HepG2 (cell line): ENCODE measurements around the gene SLC25A45. TPM values are rescaled to one million over a fixed set of nuclear protein-coding genes. Genes with fewer than 3 reads are reported as not detected.

Source experiments
- ATAC-seq: fragments of 200-7000 bp; cut with Tn5 transposase; 3 replicates; pipeline ENCODE4 v1.9.1; 2020; ENCODE audit warnings: mild to moderate bottlenecking, moderate library complexity
- BruUV-seq: library from RNA; stranded (reverse); fragments of 400-500 nt; replicated peaks from 2 replicates; lab custom pipeline; 2021; lab: Mats Ljungman, UMichigan
- CTCF ChIA-PET: fragments of 300-600 bp; formaldehyde crosslinking; extraction: SDS; loops from one replicate; lab custom pipeline; 2021; ENCODE audit warnings: low total read pairs, inconsistent platforms, low intra/inter-chr PET ratio; lab: Yijun Ruan, JAX
- POLR2A ChIA-PET: fragments of 350-600 bp; sonication (Branson Sonifier 250); formaldehyde crosslinking; loops from one replicate; lab custom pipeline; 2020; ENCODE audit warnings: antibody characterized with exemption, inconsistent platforms; lab: Yijun Ruan, JAX
- DNase-seq: peaks from one replicate; pipeline ENCODE4 v3.0.0-alpha.2; 2015; ENCODE audit warnings: low spot score
- FAIRE-seq: peaks from 3 replicates; lab custom pipeline; 2011; peaks lifted over from hg19 to GRCh38; lab: Jason Lieb, UNC
- H2AFZ ChIP-seq: one replicate; pipeline ENCODE4 v1.6.1; 2011; ENCODE audit warnings: low read length, inconsistent platforms
- H3K27ac ChIP-seq: fragments of 300-600 bp; 3 replicates; pipeline ENCODE4 v1.8.0; 2011; ENCODE audit warnings: mixed run types, mild to moderate bottlenecking, mixed read lengths, low read length, inconsistent platforms; ENCODE audit not compliant: insufficient read depth; ENCODE audit errors: extremely low read length
- H3K27me3 ChIP-seq, 2 experiments: fragments of 200-600 bp in 1 of 2; 2 replicates in 1 of 2; 3 replicates in 1 of 2; pipeline versions ENCODE4 v1.6.0 to v1.8.0; 2011; ENCODE audit warnings: low read length in 2 of 2, mild to moderate bottlenecking in 2 of 2, moderate library complexity in 2 of 2, inconsistent platforms in 1 of 2; ENCODE audit not compliant: insufficient read depth in 2 of 2, control insufficient read depth in 1 of 2
- H3K36me3 ChIP-seq, 2 experiments: fragments of 200-600 bp in 1 of 2; replicated peaks in 1 of 2; 2 replicates in 1 of 2; 3 replicates in 1 of 2; pipeline versions ENCODE4 v1.5.1 to v1.8.0; 2011; ENCODE audit warnings: low read length in 2 of 2, inconsistent platforms in 1 of 2; ENCODE audit not compliant: insufficient read depth in 2 of 2, control insufficient read depth in 1 of 2
- H3K4me1 ChIP-seq: 2 replicates; pipeline ENCODE4 v1.5.1; 2012; ENCODE audit warnings: low read length, inconsistent platforms; ENCODE audit not compliant: insufficient read depth
- H3K4me2 ChIP-seq: 2 replicates; pipeline ENCODE4 v1.6.0; 2011; ENCODE audit warnings: low read depth, low read length, inconsistent platforms
- H3K4me3 ChIP-seq, 3 experiments: fragments of 200-600 bp in 1 of 3; sonication (generic), shearing (Covaris generic) in 1 of 3; replicated peaks in 1 of 3; 2 replicates each; pipeline ENCODE4 v1.5.1; 2011 to 2016; ENCODE audit warnings: low read length in 3 of 3, inconsistent platforms in 2 of 3, low read depth in 2 of 3, mild to moderate bottlenecking in 2 of 3, control low read depth in 1 of 3, mixed read lengths in 1 of 3; ENCODE audit not compliant: insufficient read depth in 1 of 3
- H3K79me2 ChIP-seq: one replicate; pipeline ENCODE4 v1.6.1; 2011; ENCODE audit warnings: low read length, inconsistent platforms; ENCODE audit not compliant: insufficient read depth
- H3K9ac ChIP-seq: 2 replicates; pipeline ENCODE4 v1.6.0; 2011; ENCODE audit warnings: mild to moderate bottlenecking, low read depth, low read length, inconsistent platforms; ENCODE audit not compliant: insufficient read depth
- H3K9me3 ChIP-seq: 2 replicates; pipeline ENCODE4 v1.5.1; 2012; ENCODE audit warnings: mild to moderate bottlenecking, low read length
- H4K20me1 ChIP-seq: 2 replicates; pipeline ENCODE4 v1.6.0; 2011; ENCODE audit warnings: inconsistent platforms, mild to moderate bottlenecking, low read length, moderate library complexity; ENCODE audit not compliant: insufficient read depth
- ATF5 ChIP-seq: sonication (generic); formaldehyde crosslinking; IDR thresholded peaks from 2 replicates; pipeline ENCODE4 v1.4.0; 2020; ENCODE audit warnings: mild to moderate bottlenecking, low read depth, missing genetic modification reagents
- DRAP1 ChIP-seq: IDR thresholded peaks from 2 replicates; pipeline ENCODE4 v1.6.1; 2016; ENCODE audit warnings: missing genetic modification reagents, missing compliant biosample characterization
- NRL ChIP-seq: sonication (generic); formaldehyde crosslinking; IDR thresholded peaks from 2 replicates; pipeline ENCODE4 v1.5.0; 2020; ENCODE audit warnings: missing genetic modification reagents, mild to moderate bottlenecking, moderate library complexity, borderline replicate concordance
- REST ChIP-seq, 2 experiments: IDR thresholded peaks; 2 replicates each; pipeline ENCODE4 v1.6.1; 2011 to 2012; ENCODE audit warnings: low read length in 2 of 2, borderline replicate concordance in 1 of 2, low read depth in 1 of 2, mild to moderate bottlenecking in 1 of 2, moderate library complexity in 1 of 2
- SNAPC2 ChIP-seq: sonication (generic); formaldehyde crosslinking; IDR thresholded peaks from 2 replicates; pipeline ENCODE4 v1.8.1; 2022; ENCODE audit warnings: mild to moderate bottlenecking, missing genetic modification reagents
- TP53 ChIP-seq: sonication (generic); formaldehyde crosslinking; conservative IDR thresholded peaks from 2 replicates; pipeline ENCODE4 v1.4.0; 2020; ENCODE audit warnings: missing genetic modification reagents
- ZBTB38 ChIP-seq: sonication (generic); formaldehyde crosslinking; IDR thresholded peaks from 2 replicates; pipeline ENCODE4 v1.5.1; 2020; ENCODE audit warnings: mild to moderate bottlenecking, missing genetic modification reagents
- ZNF160 ChIP-seq: sonication (generic); formaldehyde crosslinking; IDR thresholded peaks from 2 replicates; pipeline ENCODE4 v1.8.0; 2022; ENCODE audit warnings: mild to moderate bottlenecking, inconsistent platforms, missing genetic modification reagents
- ZNF556 ChIP-seq: sonication (generic); formaldehyde crosslinking; IDR thresholded peaks from 2 replicates; pipeline ENCODE4 v1.4.0; 2020; ENCODE audit warnings: mild to moderate bottlenecking, missing genetic modification reagents, borderline replicate concordance
- ZNF644 ChIP-seq: IDR thresholded peaks from 2 replicates; pipeline ENCODE4 v1.6.1; 2016; ENCODE audit warnings: low read depth
- ZNF710 ChIP-seq: sonication (generic); formaldehyde crosslinking; IDR thresholded peaks from 2 replicates; pipeline ENCODE4 v1.5.0; 2020; ENCODE audit warnings: mild to moderate bottlenecking, missing genetic modification reagents, borderline replicate concordance
- ZNF878 ChIP-seq: sonication (generic); formaldehyde crosslinking; IDR thresholded peaks from 2 replicates; pipeline ENCODE4 v1.8.1; 2023; ENCODE audit warnings: mild to moderate bottlenecking, missing genetic modification reagents, moderate library complexity
- WGBS: methylation state at CpG from one replicate; pipeline ENCODE4 v1.1.6; 2017; ENCODE audit warnings: low lambda C conversion rate; 5-methylcytosine and 5-hydroxymethylcytosine counted together
- in situ Hi-C: cut with HindIII; loops from 2 replicates; pipeline ENCODE4 v1.10.0; 2017; ENCODE audit warnings: low pct_unique_long_range_greater_than_20kb; ENCODE audit not compliant: extremely low pct_ligation_motif_present
- intact Hi-C: fragments of 100-400 bp; cut with micrococcal nuclease; formaldehyde crosslinking; loops from one replicate; pipeline ENCODE4 v1.10.0; 2022; ENCODE audit not compliant: unreplicated experiment
- polyA plus RNA-seq, 8 experiments: library from polyadenylated mRNA; depleted of rRNA in 3 of 8; stranded (reverse) in 7 of 8; unstranded in 1 of 8; fragments of >200 nt; fragmentation: Illumina TruSeq in 4 of 8; extraction: Trizol in 4 of 8; gene quantifications; 2 replicates each; pipeline versions ENCODE4 v1.2.1 to v1.2.3, GENCODE V29; 2011 to 2016; ENCODE audit warnings: low read depth in 4 of 8, missing spikeins in 1 of 8, mixed read lengths in 1 of 8; ENCODE audit not compliant: insufficient read depth in 1 of 8
- total RNA-seq, 5 experiments: library from RNA; depleted of rRNA; stranded (reverse); fragments of >200 nt; fragmentation: Illumina TruSeq; extraction: Trizol; gene quantifications; 2 replicates each; pipeline ENCODE4 v1.2.3, GENCODE V29; 2016; ENCODE audit warnings: low read depth in 1 of 5

Gene SLC25A45
- total and polyA plus RNA-seq, 2 of the 13 experiments (the other 11 are each of a cell fraction or from before 2014, with no cell fraction given), result 1.2 to 3.4 TPM

GRCh38 chr11:65421794-65422632 is 39.6 kb upstream of the SLC25A45 start (continued):
- TF ChIP-seq ZNF710, result no peak
- 0 out of 2 replicates have a peak, but pooled peaks have one; percentile 30 for TF ChIP-seq TP53
- TF ChIP-seq ZBTB38, result 0 out of 2 replicates have a peak, but pooled peaks have one; percentile 3
- no peak; the same call in 1 of the 2 replicates for TF ChIP-seq ZNF160
- no peak for TF ChIP-seq ZNF878 (CRISPR knock-in tag)

- under 1% methylated on average over 8 of the region's 15 CpGs for WGBS
- peaks cover 71% of the 10 kb centered on the region for H3K79me2 ChIP-seq
- FAIRE-seq, result peak; percentile 90
- TF ChIP-seq DRAP1 (CRISPR knock-in tag) (peak; percentile 78; the same call in 1 of the 2 replicates), ZNF644 (no peak), NRL (CRISPR knock-in tag) (0 out of 2 replicates have a peak, but pooled peaks have one; percentile 26), ATF5 (CRISPR knock-in tag) (no peak), REST (IDR thresholded peaks at IDR 0.05; ENCODE audit: borderline replicate concordance in 1 of 2, low read depth in 1 of 2, low read length in 2 of 2) (peak in 1 of 2 experiments; percentile 45; a peak in 2 of 4 replicates), ZNF556 (CRISPR knock-in tag) (no peak), SNAPC2 (CRISPR knock-in tag) (0 out of 2 replicates have a peak, but pooled peaks have one; percentile 44)
These were observed 38.7 kb upstream of the SLC25A45 start for GRCh38 chr11:65420979-65421793.

More at GRCh38 chr11:65420979-65421793, 38.7 kb upstream of the SLC25A45 start:
- peaks cover 49% of the 10 kb centered on the region for H3K4me1 ChIP-seq
- peak overlapping the region; percentile 66 to 87 (median 70); a peak in 5 of 6 replicates for H3K4me3 ChIP-seq
- H3K4me2 ChIP-seq, result peak overlapping the region; percentile 99
- in situ Hi-C loops (loop anchor here (5.0 kb wide), 1 partner anchor 76 kb away; the partner anchor contains the start of gene MALAT1), intact Hi-C loops (no loop called here)
- H3K27me3 ChIP-seq, result no peaks in the 10 kb centered on the region; a peak in 1 of 5 replicates
- H2AFZ ChIP-seq, result no peak overlapping the region
- H4K20me1 ChIP-seq, result peaks cover 35% of the 10 kb centered on the region
- no peaks in the 10 kb centered on the region; a peak in 2 of 5 replicates for H3K36me3 ChIP-seq
- BruUV-seq, result no TSS peak
- ATAC-seq, result peak; percentile 2
- peak overlapping the region; percentile 100 for H3K27ac ChIP-seq
- peak overlapping the region; percentile 100 for H3K9ac ChIP-seq
- DNase-seq, result peak; percentile 93
- no peaks in the 10 kb centered on the region for H3K9me3 ChIP-seq
- ChIA-PET POLR2A (interaction anchor here (0.7 to 17.8 kb wide), 24 partner anchors 6 to 299 kb away, joined by 3 to 952 read pairs (median 18); partner anchors contain the start of genes DPF2, FAU, FRMD8 and MALAT1), CTCF (no interaction called here)
